Cortex of kidney (tissue), 1 donor: ENCODE measurements around the gene APOE.
"Not testable (repeated sequence)": the region's sequence is repeated elsewhere in the genome, so short reads cannot be mapped to it uniquely, and the experiment has no call there.

ENCODE experiments used
- DNase-seq: peaks from one replicate; lab custom pipeline; 2025; lab: John Stamatoyannopoulos, UW

Gene APOE

GRCh38 chr19:44884566-44884965 is 21.0 kb upstream of the APOE start:
- no peak for DNase-seq

DNA sequence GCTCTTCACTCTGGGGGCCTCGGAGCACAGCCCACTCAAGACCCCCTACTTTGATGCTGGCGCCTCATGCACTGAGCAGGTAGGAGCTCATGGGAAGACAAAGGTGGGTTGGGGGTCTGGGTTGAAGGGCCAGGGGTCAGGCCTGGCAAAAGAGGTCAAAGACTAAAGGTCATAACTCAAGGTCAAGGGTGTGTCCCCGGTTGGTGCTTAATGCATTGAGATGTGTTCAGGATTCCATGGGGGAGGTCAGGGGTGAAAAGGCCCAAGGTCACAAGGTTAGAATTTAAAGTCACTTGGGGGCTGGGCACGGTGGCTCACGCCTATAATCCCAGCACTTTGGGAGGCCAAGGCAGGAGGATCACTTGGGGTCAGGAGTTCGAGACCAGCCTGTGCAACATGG is 19.5 kb upstream of the APOE start:
- no peak for DNase-seq

DNA sequence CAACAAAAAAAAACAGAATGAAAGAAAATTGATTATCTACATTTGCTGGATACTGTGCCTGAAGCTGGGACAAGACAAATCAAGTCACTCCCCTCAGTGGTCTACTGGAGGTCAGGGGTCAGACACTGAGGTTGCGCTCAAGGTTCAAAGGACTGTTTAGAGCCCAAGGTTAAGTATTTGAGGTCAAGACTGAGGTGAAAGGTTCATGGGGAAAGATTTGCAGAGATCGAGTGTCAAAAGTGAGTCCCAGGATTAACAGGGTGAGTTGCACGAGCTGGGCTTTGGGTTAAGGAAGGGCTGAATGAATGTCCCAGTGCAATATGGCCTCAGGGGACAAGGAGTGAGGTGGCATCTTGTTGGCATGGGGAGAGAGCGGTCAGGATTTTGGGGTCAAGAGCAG is 17.9 kb upstream of the APOE start:
- no peak for DNase-seq

GRCh38 chr19:44888335-44888734 is 17.3 kb upstream of the APOE start:
- DNase-seq, result not testable (repeated sequence)

- DNase-seq, result no peak
Observed at GRCh38 chr19:44889830-44890365, 15.7 kb upstream of the APOE start.

- DNase-seq, result peak; percentile 96
Observed at GRCh38 chr19:44890366-44891015, 15.1 kb upstream of the APOE start.

DNA sequence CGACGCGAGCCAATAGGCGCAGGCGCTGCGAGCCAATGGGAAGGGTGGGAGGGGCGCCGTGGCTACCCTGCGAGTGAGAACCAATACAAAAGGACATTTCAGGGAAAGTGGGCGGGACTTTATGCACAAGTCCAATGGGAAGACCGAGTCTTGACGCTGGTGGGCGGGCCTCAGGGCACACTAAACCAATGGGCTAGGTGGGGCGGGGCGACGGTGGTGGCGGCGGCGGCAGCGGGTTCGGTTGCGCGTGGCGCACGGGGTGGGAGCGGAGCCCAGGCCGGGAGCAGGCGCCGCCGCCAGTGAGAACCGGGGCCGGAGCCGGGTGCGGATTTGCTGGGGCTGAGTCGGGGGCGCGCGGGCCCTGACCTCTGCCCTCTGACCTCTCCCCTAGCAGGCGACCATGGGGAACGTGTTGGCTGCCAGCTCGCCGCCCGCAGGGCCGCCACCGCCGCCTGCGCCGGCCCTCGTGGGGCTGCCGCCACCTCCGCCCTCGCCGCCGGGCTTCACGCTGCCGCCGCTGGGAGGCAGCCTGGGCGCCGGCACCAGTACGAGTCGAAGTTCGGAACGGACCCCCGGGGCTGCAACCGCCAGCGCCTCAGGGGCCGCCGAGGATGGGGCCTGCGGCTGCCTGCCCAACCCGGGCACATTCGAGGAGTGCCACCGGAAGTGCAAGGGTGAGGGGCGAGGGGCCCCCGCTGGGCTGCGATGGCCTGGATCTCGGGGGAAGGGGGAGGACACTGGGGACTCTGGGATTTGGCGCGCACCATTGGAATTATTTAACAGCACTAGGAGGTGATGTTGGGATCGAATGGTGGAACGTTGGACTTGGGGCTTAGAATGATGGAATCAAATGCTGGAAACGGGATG is 14.3 kb upstream of the APOE start, which contains the start of gene TOMM40:
Gene TOMM40 (plus strand): TSS at position 239 of the 867 bp plus-strand sequence. CDS start 162 bp downstream, at position 401.
- DNase-seq, result peak; percentile 96

DNA sequence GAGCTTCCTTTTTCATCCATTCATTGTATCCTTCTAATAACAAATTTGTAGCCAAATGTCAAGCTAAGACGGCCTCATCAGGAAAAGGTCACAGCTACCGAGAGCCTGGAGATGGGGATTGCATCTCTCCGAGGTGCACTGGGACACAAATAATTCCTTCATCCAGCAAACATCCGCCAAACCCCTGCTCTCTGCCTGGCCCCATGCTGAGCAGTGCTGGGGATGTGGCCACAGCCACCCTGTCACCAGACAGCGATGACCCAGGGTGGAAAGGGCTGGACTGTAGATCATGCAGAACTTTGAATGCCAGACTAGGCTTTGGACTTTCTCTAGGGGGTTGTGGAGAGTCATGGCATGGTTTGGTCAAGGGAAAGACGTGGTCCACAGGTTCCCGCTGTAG is 12.7 kb upstream of the APOE start:
- no peak for DNase-seq

GRCh38 chr19:44893332-44894051 is 12.1 kb upstream of the APOE start:
- no peak for DNase-seq

GRCh38 chr19:44894052-44894400 is 11.6 kb upstream of the APOE start:
- no peak for DNase-seq

- DNase-seq, result no peak
Observed at GRCh38 chr19:44894946-44895345, 10.7 kb upstream of the APOE start.

DNA sequence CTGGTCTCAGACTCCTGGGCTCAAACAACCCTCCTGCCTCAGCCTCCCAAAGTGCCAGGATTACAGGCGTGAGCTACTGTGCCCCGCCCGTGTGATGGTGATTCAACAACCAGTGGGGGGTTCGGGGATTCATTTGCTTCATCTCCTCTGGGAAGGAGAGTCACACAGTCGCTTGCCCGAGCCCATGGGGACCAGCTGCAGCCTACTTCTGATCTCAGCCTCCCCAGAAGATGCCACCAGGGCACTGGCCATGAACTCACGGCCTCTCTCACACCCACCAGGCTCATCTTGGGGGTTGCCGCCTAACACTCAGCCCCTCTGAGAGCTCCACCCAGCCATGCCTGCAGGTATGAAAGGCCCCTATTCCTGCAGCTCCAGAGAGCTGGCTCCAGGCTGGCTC is 7.8 kb upstream of the APOE start:
- DNase-seq, result no peak

- no peak for DNase-seq
Observed at GRCh38 chr19:44900328-44901244, 5.0 kb upstream of the APOE start.

DNA sequence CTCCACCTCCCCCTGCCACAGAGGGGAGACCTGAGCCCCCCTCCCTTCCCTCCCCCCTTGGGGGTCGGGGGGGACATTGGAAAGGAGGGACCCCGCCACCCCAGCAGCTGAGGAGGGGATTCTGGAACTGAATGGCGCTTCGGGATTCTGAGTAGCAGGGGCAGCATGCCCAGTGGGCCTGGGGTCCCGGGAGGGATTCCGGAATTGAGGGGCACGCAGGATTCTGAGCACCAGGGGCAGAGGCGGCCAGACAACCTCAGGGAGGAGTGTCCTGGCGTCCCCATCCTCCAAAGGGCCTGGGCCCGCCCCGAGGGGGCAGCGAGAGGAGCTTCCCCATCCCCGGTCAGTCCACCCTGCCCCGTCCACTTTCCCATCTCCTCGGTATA is 2.4 kb upstream of the APOE start:
- DNase-seq, result no peak

- no peak for DNase-seq
Observed at GRCh38 chr19:44903602-44904425, 1.8 kb upstream of the APOE start.

DNA sequence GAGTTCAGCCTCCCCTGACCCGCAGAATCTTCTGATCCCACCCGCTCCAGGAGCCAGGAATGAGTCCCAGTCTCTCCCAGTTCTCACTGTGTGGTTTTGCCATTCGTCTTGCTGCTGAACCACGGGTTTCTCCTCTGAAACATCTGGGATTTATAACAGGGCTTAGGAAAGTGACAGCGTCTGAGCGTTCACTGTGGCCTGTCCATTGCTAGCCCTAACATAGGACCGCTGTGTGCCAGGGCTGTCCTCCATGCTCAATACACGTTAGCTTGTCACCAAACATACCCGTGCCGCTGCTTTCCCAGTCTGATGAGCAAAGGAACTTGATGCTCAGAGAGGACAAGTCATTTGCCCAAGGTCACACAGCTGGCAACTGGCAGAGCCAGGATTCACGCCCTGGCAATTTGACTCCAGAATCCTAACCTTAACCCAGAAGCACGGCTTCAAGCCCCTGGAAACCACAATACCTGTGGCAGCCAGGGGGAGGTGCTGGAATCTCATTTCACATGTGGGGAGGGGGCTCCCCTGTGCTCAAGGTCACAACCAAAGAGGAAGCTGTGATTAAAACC is 1.1 kb upstream of the APOE start:
- DNase-seq, result no peak

- DNase-seq, result no peak
Observed at GRCh38 chr19:44907613-44908012, 2.0 kb downstream of the APOE start.

DNA sequence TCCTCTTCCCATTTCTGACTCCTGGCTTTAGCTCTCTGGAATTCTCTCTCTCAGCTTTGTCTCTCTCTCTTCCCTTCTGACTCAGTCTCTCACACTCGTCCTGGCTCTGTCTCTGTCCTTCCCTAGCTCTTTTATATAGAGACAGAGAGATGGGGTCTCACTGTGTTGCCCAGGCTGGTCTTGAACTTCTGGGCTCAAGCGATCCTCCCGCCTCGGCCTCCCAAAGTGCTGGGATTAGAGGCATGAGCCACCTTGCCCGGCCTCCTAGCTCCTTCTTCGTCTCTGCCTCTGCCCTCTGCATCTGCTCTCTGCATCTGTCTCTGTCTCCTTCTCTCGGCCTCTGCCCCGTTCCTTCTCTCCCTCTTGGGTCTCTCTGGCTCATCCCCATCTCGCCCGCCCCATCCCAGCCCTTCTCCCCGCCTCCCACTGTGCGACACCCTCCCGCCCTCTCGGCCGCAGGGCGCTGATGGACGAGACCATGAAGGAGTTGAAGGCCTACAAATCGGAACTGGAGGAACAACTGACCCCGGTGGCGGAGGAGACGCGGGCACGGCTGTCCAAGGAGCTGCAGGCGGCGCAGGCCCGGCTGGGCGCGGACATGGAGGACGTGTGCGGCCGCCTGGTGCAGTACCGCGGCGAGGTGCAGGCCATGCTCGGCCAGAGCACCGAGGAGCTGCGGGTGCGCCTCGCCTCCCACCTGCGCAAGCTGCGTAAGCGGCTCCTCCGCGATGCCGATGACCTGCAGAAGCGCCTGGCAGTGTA is 2.7 kb downstream of the APOE start:
- no peak for DNase-seq

DNA sequence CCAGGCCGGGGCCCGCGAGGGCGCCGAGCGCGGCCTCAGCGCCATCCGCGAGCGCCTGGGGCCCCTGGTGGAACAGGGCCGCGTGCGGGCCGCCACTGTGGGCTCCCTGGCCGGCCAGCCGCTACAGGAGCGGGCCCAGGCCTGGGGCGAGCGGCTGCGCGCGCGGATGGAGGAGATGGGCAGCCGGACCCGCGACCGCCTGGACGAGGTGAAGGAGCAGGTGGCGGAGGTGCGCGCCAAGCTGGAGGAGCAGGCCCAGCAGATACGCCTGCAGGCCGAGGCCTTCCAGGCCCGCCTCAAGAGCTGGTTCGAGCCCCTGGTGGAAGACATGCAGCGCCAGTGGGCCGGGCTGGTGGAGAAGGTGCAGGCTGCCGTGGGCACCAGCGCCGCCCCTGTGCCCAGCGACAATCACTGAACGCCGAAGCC is 3.3 kb downstream of the APOE start:
- DNase-seq, result no peak
